IPS-18a (cell line): ENCODE measurements around the gene PRKN.

ENCODE experiments used
- H3K27ac ChIP-seq: one replicate; pipeline ENCODE4 v1.5.1; 2013; ENCODE audit warnings: low read length
- H3K27me3 ChIP-seq: one replicate; pipeline ENCODE4 v1.6.1; 2013; ENCODE audit warnings: mild to moderate bottlenecking, low read length; ENCODE audit not compliant: control insufficient read depth, insufficient read depth
- H3K36me3 ChIP-seq: one replicate; pipeline ENCODE4 v1.6.1; 2013; ENCODE audit warnings: low read depth, low read length; ENCODE audit not compliant: control insufficient read depth
- H3K4me1 ChIP-seq: one replicate; pipeline ENCODE4 v1.6.1; 2013; ENCODE audit warnings: low read depth, low read length; ENCODE audit not compliant: control insufficient read depth
- H3K4me3 ChIP-seq: one replicate; pipeline ENCODE4 v1.5.1; 2013; ENCODE audit warnings: low read length
- H3K9ac ChIP-seq: one replicate; pipeline ENCODE4 v1.6.1; 2013; ENCODE audit warnings: mild to moderate bottlenecking, low read length, moderate library complexity
- H3K9me3 ChIP-seq: one replicate; pipeline ENCODE4 v1.6.1; 2013; ENCODE audit warnings: low read depth, low read length; ENCODE audit not compliant: control insufficient read depth

Gene PRKN

GRCh38 chr6:162220876-162221275, 506.7 kb downstream of the PRKN start:
- Histone ChIP-seq H3K27me3 (no peaks in the 10 kb centered on the region), H3K27ac (no peak overlapping the region), H3K9ac (no peak overlapping the region), H3K4me3 (no peak overlapping the region), H3K4me1 (no peaks in the 10 kb centered on the region), H3K36me3 (no peaks in the 10 kb centered on the region), H3K9me3 (no peaks in the 10 kb centered on the region)

- H3K9me3 ChIP-seq, result no peaks in the 10 kb centered on the region
- H3K27me3 ChIP-seq, result no peaks in the 10 kb centered on the region
- H3K36me3 ChIP-seq, result no peaks in the 10 kb centered on the region
- no peaks in the 10 kb centered on the region for H3K4me1 ChIP-seq
- no peak overlapping the region for H3K9ac ChIP-seq
- H3K4me3 ChIP-seq, result no peak overlapping the region
- no peak overlapping the region for H3K27ac ChIP-seq
Observed at GRCh38 chr6:162219266-162219665, 508.3 kb downstream of the PRKN start.

- no peaks in the 10 kb centered on the region for H3K9me3 ChIP-seq
- H3K4me3 ChIP-seq, result no peak overlapping the region
- no peaks in the 10 kb centered on the region for H3K4me1 ChIP-seq
- H3K27ac ChIP-seq, result no peak overlapping the region
- H3K9ac ChIP-seq, result no peak overlapping the region
- no peaks in the 10 kb centered on the region for H3K27me3 ChIP-seq
- H3K36me3 ChIP-seq, result no peaks in the 10 kb centered on the region
Observed at GRCh38 chr6:162217811-162218493, 509.6 kb downstream of the PRKN start.

- Histone ChIP-seq H3K9me3 (no peaks in the 10 kb centered on the region), H3K4me1 (no peaks in the 10 kb centered on the region), H3K27ac (no peak overlapping the region), H3K36me3 (no peaks in the 10 kb centered on the region), H3K27me3 (no peaks in the 10 kb centered on the region), H3K4me3 (no peak overlapping the region), H3K9ac (no peak overlapping the region)
Observed at GRCh38 chr6:162217058-162217457, 510.5 kb downstream of the PRKN start.

- Histone ChIP-seq H3K9ac (no peak overlapping the region), H3K36me3 (no peaks in the 10 kb centered on the region), H3K27ac (no peak overlapping the region), H3K9me3 (no peaks in the 10 kb centered on the region), H3K4me1 (peaks cover 4% of the 10 kb centered on the region), H3K4me3 (no peak overlapping the region), H3K27me3 (no peaks in the 10 kb centered on the region)
Observed at GRCh38 chr6:162211777-162212176, 515.8 kb downstream of the PRKN start.

- Histone ChIP-seq H3K9ac (no peak overlapping the region), H3K36me3 (no peaks in the 10 kb centered on the region), H3K9me3 (no peaks in the 10 kb centered on the region)
Observed at GRCh38 chr6:162211022-162211421, 516.5 kb downstream of the PRKN start.

GRCh38 chr6:162203287-162203686, 524.3 kb downstream of the PRKN start:
- Histone ChIP-seq H3K9me3 (no peaks in the 10 kb centered on the region), H3K4me3 (no peak overlapping the region), H3K4me1 (no peaks in the 10 kb centered on the region), H3K36me3 (no peaks in the 10 kb centered on the region), H3K27ac (no peak overlapping the region), H3K9ac (no peak overlapping the region), H3K27me3 (no peaks in the 10 kb centered on the region)

More at GRCh38 chr6:162211022-162211421, 516.5 kb downstream of the PRKN start:
- no peak overlapping the region for H3K4me3 ChIP-seq
- no peak overlapping the region for H3K27ac ChIP-seq
- no peaks in the 10 kb centered on the region for H3K27me3 ChIP-seq
- peaks cover 4% of the 10 kb centered on the region for H3K4me1 ChIP-seq

- Histone ChIP-seq H3K27me3 (no peaks in the 10 kb centered on the region), H3K4me3 (no peak overlapping the region), H3K36me3 (no peaks in the 10 kb centered on the region), H3K4me1 (no peaks in the 10 kb centered on the region), H3K9ac (no peak overlapping the region), H3K9me3 (no peaks in the 10 kb centered on the region), H3K27ac (no peak overlapping the region)
Observed at GRCh38 chr6:162200945-162201690, 526.4 kb downstream of the PRKN start.

GRCh38 chr6:162200041-162200440, 527.5 kb downstream of the PRKN start:
- H3K9me3 ChIP-seq, result no peaks in the 10 kb centered on the region
- H3K4me3 ChIP-seq, result no peak overlapping the region
- no peak overlapping the region for H3K9ac ChIP-seq
- H3K4me1 ChIP-seq, result no peaks in the 10 kb centered on the region
- H3K27ac ChIP-seq, result no peak overlapping the region
- no peaks in the 10 kb centered on the region for H3K27me3 ChIP-seq
- H3K36me3 ChIP-seq, result no peaks in the 10 kb centered on the region

GRCh38 chr6:162198925-162199324, 528.6 kb downstream of the PRKN start:
- Histone ChIP-seq H3K27me3 (no peaks in the 10 kb centered on the region), H3K4me1 (no peaks in the 10 kb centered on the region), H3K9me3 (no peaks in the 10 kb centered on the region), H3K36me3 (no peaks in the 10 kb centered on the region), H3K4me3 (no peak overlapping the region), H3K9ac (no peak overlapping the region), H3K27ac (no peak overlapping the region)

GRCh38 chr6:162198076-162198475, 529.5 kb downstream of the PRKN start:
- no peaks in the 10 kb centered on the region for H3K36me3 ChIP-seq
- no peaks in the 10 kb centered on the region for H3K27me3 ChIP-seq
- no peak overlapping the region for H3K4me3 ChIP-seq
- H3K27ac ChIP-seq, result no peak overlapping the region
- H3K9ac ChIP-seq, result no peak overlapping the region
- H3K9me3 ChIP-seq, result no peaks in the 10 kb centered on the region
- no peaks in the 10 kb centered on the region for H3K4me1 ChIP-seq

GRCh38 chr6:162195441-162195840, 532.1 kb downstream of the PRKN start:
- H3K27me3 ChIP-seq, result no peaks in the 10 kb centered on the region
- no peak overlapping the region for H3K27ac ChIP-seq
- no peaks in the 10 kb centered on the region for H3K4me1 ChIP-seq
- no peaks in the 10 kb centered on the region for H3K36me3 ChIP-seq
- H3K9me3 ChIP-seq, result no peaks in the 10 kb centered on the region
- H3K9ac ChIP-seq, result no peak overlapping the region
- H3K4me3 ChIP-seq, result no peak overlapping the region
